GM19463 (cell line): ENCODE results near the gene CLEC16A.
A peak's percentile ranks its signal among the peaks of the same experiment; 100 is the strongest.

ENCODE experiments used
- ATAC-seq: cut with Tn5 transposase; IDR thresholded peaks from one replicate; pipeline ENCODE4 v1.9.1; 2021; ENCODE audit warnings: mild to moderate bottlenecking, moderate library complexity; ENCODE audit not compliant: unreplicated experiment

CLEC16A gene

DNA sequence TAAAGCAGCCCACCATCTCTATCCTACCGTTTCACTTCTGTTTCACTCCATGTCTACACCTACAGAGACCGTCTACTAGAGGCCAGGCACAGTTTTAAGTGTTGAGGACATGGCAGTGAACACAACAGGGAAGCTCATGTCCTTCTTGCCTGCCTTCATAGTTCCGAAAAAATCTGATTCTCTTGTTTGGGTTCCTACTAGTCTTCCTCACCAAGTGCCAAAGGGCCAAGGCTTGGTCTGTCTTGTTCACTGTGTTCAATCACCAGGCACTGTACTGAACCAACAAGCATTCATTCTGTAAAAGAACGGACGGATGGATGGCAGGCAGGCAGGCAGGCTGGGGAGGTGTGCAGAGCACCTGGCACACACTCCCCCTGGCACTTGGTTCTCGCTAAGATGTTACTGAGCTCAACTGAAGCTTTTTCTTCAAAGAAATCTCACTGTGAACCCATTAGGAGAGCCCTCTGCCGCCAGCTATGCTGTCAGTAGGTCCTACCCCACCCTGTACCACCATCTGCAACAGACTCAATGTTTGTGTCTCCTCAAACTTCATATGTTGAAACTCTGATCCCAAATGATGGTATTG, 4.6 kb upstream of the CLEC16A start:
- no peak for ATAC-seq

DNA sequence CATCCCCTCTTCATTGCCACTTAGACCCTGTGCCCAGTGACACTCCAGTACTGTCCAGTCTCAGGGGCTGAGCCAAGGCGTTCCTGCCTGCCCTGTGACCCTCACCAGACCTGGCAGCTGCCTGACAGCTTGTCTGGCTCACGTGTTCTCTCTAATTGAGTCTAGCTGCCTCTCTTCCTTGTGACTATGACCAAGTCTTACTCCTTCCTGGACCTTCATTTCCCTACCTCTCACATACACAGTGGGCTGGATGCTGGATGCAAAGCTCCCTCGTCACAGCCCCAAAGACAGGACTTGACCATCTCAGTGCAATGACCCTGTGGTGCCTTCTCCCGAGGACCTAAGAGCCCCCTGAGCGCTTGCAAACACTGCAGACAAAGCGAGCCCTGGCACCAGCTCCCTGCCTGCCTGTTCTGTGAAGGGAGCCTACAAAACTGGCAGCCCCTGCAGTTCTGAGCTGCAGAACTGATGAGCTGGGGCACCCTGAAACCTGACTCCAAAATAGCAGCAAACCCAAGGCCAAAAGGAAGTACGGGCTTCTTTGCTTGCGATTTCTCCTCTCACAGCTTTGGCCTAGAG, 3.8 kb upstream of the CLEC16A start:
- no peak for ATAC-seq

DNA sequence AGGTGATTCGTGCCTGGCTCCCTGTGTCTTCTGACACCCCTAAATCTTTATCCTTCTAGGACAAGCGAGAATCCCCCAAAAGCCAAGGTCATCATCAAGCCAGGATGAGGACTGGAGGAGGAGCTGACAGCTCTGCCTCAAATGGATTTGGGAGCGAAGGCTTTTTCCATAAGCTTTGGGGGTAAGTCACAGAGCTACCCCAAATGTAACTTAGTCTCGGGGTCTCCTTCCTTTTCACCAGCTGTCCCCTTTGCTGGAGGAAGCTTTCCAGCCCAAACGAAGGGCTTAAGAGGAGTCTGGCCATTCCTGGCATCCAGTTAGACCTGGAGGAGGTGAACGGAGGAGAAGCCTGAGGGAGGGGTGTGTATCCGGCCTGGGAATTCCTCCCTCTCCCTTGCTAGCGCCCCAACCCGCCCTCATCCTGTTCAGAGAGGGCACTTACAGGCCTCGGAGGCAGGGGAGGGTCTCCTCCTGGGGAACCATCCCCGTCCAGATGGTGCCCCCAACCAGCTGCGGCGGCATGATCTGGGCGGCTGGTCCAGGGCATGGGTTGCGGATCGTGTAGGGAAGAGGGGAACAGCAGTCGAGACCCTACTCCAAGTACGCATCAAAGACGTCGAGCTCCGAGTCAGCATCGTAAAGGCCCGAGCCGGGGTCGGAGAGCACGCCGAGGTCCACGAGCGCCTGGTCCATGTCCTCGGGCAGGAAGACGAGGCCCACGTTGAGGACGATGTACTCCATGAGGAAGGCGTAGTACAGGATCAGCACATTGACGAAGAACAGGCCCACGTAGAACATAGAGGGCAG, 3.0 kb upstream of the CLEC16A start:
- no peak for ATAC-seq

DNA sequence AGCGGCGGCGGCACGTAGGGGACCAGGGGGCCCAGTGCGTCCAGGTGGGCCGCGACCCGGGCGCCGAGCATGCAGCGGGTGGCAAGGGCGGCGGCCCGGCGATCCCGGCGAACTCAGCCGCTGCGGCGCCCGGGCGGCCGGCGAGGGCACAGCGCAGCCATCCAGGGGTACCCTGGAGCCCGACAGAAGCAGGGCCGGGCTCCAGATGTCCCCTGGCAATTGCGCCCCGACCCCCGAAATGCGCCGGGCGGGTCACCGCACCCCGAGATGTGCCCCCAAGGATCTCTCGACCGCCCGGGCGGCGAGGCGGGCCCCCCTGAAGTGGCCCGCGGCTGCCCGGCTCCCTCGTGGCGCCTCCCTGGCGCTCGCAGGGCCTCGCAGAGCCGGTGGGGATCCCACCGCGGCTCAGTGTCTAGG, 2.4 kb upstream of the CLEC16A start:
- ATAC-seq: peak; percentile 8

DNA sequence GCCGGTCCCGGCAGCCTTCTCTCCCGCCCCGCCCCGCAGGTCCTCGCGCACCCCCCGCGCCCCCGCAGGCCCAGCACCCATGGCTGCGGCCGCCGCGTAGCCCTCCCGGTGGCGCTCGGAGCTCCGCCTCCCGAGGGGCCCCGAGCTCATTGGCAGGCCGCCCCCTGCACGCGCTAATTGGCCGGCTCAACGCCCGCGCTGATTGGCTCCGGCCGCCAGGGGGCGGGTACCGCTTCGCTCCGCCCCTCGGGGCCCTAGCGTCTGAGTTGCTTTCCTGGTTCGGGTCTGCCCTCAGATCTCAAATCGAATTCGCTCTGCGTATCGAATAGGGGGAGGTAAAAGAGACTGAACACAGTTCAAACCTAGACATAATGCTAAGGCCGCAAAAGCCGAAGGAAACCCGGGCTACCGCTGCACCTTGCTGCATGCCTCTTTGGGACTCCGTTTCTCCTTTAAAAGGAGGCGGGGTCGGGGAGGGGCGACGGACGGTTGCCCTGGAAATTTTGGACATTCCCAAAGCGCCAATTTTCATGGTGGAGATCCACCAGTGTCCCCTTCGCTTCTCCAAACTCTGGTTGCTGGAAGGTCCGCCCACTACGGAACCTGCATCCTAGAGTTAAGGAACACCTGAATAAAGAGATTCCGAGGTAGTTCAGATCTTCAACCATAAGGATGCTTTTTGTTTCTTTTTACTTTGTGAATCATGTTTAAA, 1.9 kb upstream of the CLEC16A start, which contains the start of gene DEXI:
DEXI (minus strand) TSS at position 117 of the 712 bp plus-strand sequence. CDS start 463 bp downstream, outside the sequence.
- peak; percentile 70 for ATAC-seq

DNA sequence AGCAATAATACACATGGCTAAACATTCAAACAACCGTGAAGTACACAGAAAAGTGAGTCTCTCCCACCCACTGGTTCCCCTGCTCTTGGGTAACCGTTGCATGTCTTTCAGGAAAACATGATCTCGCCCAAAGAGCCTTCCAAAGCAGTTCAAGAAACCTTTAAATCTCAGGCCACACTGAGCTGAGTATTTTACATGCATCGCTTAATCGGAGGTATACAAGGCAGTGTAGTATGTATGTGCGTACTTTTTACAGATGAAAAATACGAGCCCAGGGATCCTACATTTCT, 1.4 kb upstream of the CLEC16A start:
- ATAC-seq: no peak

DNA sequence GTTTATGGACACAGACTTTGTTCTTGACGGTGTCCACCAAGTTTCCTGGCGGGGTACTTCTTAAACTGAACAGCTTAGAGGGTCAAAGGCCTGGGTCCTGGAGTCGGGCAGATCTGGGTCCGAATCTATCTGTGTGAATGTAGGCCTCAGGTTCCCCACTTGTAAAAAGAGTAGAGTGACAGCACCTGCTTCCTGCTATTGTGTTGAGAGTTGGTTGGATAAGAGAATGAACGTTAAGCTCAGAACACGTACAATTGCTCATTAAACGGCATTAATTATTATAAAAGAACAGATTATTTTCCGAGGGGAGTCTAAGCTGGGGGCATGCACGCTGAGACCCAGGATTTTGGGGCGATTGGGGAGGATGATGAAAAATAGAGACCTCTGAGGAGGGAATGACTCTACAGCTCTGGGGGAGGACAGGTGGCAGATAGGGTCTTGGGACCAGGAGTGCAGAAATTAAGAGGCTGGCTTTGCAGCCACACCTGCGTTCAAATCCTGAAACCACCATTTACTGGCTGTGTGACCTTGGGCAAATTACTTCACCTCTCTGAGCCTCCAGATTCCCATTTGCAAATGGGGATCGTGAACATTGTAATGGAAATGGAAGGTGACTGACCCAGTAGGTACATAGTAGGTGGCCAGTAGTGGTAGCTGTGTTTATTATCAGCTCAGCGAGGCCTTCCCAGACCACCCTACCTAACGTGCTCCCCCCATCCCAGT, 862 bp downstream of the CLEC16A start:
- no peak for ATAC-seq

DNA sequence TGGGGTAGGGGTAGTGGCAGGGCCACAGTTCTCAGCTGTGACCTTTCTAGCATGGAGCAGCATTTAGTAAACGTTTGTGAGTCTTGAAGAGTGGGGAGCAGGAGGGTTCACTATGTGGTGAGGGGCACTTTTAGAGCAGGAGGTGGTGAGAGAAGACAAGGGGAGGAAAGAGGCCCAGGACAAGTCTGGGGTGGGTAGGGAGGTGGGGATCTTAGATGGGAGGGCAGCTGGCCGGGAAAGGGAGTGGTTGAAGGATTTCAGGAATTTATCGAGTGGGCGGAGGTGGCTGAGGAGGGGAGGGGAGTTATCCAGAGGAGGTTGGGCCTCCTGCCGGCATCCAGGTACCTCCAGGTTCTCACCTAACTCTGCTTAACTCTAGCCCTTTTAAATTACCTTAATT, 1.9 kb downstream of the CLEC16A start:
- ATAC-seq: no peak

DNA sequence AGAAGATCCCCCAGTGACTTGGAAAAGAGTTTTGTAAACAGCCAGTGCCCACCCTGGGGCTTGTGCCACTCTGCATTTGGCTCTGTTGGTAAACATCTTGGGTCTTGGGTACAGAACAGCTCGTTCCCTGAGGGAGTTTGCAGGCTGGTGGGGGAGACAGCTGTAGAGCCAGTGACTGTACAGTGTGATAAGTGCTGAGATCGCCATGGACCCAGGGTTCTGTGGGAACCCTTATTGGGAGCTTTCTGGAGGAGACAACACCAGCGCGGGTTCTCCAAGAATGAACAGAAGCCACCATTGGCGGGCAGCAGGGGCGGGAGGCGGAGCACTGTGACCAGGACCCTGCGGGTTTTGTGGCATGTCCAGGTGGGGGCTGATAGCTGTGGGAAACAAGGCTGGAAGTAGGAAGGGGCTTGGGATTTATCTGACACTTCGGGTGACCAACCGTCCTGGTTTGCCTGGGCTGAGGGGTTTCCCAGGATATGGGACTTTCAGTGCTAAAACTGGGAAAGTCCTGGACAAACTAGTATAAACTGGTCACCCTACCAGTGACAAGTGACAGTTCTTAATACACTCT, 2.9 kb downstream of the CLEC16A start:
- ATAC-seq: no peak

DNA sequence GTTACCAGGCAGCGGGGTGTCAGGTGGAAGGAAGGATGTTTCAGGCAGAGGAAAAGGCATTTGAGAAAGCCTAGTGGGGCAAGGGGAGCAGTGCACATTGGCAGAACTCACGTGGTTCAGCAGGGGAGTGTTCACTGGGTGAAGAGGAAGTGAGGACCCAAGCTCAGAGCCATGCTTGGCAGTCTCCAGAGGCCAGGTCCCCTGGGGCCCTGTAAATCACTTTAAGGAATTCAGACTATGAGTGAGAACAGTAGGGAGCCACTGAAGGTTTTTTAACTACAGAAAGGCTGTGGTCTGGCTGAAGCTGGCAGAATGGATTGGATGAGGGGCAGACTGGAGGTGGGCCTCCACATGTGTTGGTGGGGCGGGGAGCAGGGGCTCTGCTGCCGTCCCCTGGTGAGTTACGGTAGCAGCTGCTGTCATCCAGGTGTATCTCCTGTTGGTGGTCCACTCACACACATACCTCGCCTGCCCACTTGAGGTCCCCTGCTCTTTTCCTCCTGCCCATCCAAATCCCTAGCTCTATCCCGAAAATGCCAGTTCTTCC, 5.1 kb downstream of the CLEC16A start:
- peak; percentile 76 for ATAC-seq

DNA sequence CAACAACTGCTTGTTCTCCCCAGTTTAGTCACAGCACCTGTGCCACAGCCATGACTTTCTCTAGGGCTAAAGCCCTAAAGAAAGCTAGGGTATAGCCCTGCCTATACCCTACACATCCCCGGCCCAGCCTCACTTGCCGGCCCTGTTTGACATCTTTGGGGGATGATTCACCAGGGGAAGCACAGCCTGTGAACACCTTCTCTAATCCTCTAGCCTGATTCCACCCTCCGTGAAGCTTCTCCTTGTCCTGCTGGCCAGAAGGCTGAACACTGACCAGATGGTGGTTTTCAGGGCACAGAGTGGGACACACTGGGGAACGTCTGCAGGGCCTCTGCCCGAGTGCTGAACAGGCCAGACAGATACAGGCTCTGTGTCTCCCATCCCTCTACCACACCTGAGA, 6.0 kb downstream of the CLEC16A start:
- no peak for ATAC-seq

DNA sequence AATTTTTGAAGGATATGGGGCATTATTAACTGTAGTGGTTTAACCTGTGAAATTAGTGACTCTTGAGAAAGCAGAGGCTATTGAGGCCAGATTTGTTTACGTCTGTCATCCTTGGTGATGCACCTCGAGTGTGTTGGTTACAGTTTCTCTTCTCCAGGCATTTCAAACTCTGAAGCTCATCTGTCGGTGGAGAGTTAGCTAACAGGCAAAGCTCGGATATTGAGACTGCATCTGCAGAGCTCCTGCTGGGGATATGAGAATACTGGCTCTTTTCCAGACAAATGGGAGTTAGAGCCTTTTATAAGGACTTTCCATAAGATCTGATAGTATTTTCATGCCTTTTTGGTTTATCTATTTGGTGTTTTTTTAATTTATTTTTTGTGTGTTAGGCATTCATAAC, 6.7 kb downstream of the CLEC16A start:
- no peak for ATAC-seq

DNA sequence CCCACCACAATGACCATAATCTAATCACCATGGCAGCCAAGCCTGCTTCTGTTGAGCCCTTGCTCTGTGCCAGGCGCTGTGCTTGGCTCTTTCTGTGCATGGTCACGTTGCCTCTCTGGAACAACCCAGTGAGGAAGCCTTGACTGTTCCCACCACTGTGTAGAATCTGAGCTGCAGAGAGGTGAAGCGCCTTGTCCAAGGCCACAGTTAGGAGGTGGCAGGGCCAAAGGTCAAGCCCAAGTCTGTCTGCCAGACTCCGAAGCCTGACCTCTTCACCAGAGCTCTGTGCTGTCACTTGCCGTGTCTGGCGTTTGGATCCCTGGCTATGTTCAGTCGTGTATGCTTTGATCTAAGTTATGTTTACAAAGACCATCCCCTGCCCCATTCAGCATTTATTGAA, 10.5 kb downstream of the CLEC16A start:
- no peak for ATAC-seq

DNA sequence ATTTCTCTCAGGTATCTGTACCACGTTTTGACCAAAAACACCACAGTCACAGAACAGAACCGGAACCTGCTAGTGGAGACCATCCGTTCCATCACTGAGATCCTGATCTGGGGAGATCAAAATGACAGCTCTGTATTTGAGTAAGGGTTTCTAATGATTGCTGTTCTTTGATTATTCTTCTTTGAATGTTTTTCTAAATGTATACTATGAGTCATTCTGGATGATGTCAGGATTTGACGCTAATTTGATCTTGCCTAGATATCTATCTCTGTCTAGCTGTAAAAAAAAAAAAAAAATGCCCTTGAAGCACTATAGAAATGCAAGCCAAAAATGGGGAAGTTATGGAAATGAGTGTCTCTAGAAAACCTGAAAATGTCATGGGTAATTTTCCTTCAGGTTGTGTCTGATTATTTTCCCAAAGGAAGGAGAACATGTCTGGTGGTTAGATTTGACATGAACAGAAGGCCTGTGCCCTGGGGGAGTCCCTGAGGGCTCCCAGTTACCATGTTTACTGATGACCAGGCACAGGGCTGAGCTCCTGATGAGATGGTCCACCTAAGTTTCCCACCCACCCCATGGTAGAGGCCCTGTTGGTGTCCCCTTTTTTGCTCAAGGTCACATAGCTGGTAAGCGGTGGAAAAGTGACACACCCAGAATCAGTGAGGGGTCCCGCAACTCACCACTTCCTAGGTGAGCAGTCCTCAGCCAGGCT, 13.6 kb downstream of the CLEC16A start:
- ATAC-seq: no peak

DNA sequence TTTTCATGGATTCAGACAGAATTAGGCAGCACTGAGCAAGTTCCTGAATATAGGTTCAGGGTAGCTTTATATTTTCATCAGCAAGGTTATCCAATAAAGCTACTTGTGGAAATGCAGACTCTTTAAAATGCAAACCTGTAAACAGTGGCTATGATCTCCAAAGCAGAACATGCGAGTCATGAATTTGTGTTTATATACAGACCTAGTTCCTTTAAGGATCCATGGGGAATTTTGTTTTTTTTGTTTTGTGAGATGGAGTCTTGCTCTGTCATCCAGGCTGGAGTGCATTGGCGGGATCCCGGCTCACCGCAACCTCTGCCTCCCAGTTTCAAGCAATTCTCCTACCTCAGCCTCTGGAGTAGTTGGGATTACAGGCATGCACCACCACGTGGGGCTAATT, 14.8 kb downstream of the CLEC16A start:
- ATAC-seq: no peak

DNA sequence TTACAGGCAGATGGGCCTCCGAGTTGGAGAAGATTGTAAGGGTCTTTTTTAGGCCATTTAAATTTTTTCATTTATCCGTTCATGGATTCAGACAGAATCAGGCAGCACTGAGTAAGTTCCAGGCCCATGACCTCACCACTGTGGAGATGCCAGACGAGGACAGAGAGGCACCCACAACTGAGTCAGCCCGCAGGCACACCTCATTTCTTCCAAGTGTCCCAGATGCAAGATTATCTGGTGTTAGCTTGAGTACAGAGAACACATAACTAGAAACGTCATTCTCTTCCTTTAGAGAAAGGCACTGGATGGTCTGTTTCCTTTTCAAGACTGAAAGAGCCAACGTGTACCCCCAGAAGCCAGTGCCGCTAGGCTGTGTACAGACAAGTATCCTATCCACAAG, 16.9 kb downstream of the CLEC16A start:
- ATAC-seq: no peak

DNA sequence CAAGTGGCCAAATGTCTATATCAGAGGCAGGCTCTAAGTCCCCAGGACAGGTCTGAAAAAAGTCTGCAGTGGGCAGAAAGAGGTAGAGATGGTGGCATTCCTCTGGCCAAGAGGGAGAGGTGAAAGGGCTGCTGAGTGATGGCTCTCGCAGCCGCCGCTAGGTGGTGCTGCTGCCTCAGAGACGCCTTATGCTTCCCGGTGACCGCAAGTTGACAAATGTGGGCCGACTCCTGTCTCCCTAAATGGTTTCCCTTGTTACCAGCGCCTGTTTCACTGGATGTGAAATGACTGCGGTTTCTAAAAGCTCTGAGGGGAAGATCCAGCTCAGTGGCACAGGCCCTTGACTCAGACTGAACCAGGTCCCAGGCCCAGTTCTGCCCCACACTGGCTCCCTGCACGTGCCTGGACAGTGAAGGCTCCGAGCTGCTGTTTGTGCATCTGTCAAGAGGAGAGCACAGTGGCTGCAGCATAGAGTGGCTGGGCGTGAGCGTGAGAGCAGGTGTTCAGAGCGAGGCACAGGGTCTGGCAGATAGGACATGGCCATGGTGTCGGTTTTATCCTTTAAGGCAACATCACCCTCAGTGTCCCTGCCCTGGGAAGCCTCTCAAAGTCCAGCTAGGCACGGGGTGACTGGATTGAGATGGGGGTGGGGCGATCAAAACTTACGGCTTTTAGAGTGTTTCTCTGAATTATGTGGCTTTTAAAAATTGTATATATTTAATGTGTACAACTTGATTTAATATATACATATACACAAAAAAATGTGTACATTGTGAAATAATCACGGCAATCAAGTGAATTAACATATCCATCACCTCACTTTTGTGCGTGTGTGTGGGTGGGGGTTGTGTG, 19.9 kb downstream of the CLEC16A start:
- ATAC-seq: peak; percentile 38

DNA sequence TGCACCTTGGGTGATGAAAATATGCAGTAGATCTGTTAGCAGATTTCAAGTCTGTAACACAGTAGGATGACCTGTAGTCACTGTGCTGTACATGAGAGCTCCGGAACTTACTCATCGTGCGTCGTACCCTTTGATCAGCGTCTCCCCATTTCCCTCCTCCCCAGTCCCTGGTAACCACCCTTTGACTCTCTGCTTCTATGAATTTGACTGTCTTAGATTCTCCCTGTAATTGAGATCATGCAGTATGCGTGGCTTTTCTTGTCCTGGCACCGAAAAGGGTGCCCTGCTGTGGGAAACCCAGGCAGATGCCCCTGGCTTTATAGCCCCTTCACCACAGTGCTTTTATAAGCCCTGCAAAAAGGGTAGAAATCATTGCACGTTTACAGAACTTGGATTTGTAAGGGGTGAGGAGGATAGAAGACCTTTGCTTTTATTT, 20.5 kb downstream of the CLEC16A start:
- ATAC-seq: peak; percentile 52
